ENCODE data around the gene DLGAP4.

GRCh38 chr20:36377348-36378326 is 71.5 kb downstream of the DLGAP4 start:
- TF ChIP-seq, protein P1, sequence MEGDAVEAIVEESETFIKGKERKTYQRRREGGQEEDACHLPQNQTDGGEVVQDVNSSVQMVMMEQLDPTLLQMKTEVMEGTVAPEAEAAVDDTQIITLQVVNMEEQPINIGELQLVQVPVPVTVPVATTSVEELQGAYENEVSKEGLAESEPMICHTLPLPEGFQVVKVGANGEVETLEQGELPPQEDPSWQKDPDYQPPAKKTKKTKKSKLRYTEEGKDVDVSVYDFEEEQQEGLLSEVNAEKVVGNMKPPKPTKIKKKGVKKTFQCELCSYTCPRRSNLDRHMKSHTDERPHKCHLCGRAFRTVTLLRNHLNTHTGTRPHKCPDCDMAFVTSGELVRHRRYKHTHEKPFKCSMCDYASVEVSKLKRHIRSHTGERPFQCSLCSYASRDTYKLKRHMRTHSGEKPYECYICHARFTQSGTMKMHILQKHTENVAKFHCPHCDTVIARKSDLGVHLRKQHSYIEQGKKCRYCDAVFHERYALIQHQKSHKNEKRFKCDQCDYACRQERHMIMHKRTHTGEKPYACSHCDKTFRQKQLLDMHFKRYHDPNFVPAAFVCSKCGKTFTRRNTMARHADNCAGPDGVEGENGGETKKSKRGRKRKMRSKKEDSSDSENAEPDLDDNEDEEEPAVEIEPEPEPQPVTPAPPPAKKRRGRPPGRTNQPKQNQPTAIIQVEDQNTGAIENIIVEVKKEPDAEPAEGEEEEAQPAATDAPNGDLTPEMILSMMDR (IDR thresholded peaks at IDR 0.05; ENCODE audit: low read depth, low read length, poor library complexity, severe bottlenecking): no peak
- TF ChIP-seq EZH2phosphoT487 (IDR thresholded peaks at IDR 0.05; ENCODE audit: borderline replicate concordance, low read length): no peak

All from DOHH2 (cell line).